OCI-LY3 (cell line): ENCODE results near the gene RASEF.

Source experiments
- H2AFZ ChIP-seq: fragments of 200-600, 300-600 bp; shearing (Covaris generic); 2 replicates; pipeline ENCODE4 v1.6.0; 2014; ENCODE audit warnings: antibody characterized with exemption, low read depth, low read length
- H3K27ac ChIP-seq: fragments of 200-600, 300-600 bp; sonication (generic); 2 replicates; pipeline ENCODE4 v1.5.1; 2014; ENCODE audit warnings: mild to moderate bottlenecking, low read length, moderate library complexity, mixed read lengths
- H3K27me3 ChIP-seq: fragments of 200-600, 300-600 bp; sonication (generic); 2 replicates; pipeline ENCODE4 v1.6.1; 2014; ENCODE audit warnings: low read depth, low read length, mixed read lengths
- H3K36me3 ChIP-seq: fragments of 200-600, 300-600 bp; sonication (generic); replicated peaks from 2 replicates; pipeline ENCODE3; 2014; ENCODE audit warnings: low read depth, low read length, mixed read lengths
- H3K4me1 ChIP-seq: fragments of 300-600, 200-600 bp; sonication (generic); 2 replicates; pipeline ENCODE4 v1.6.1; 2014; ENCODE audit warnings: low read length, mixed read lengths
- H3K4me2 ChIP-seq: fragments of 200-600, 300-600 bp; sonication (generic); 2 replicates; pipeline ENCODE4 v1.6.1; 2014; ENCODE audit warnings: low read length, mixed read lengths
- H3K4me3 ChIP-seq: fragments of 300-600, 200-600 bp; sonication (generic); 2 replicates; pipeline ENCODE4 v1.5.1; 2014; ENCODE audit warnings: antibody characterized with exemption, mild to moderate bottlenecking, low read length, moderate library complexity
- H3K79me2 ChIP-seq: fragments of 300-600, 200-600 bp; shearing (Covaris generic); 2 replicates; pipeline ENCODE4 v1.6.1; 2014; ENCODE audit warnings: mild to moderate bottlenecking, low read length, mixed read lengths
- H3K9ac ChIP-seq: fragments of 300-600, 200-600 bp; shearing (Covaris generic); 2 replicates; pipeline ENCODE4 v1.6.0; 2014; ENCODE audit warnings: mild to moderate bottlenecking, low read length, moderate library complexity
- H3K9me3 ChIP-seq: fragments of 200-600, 300-600 bp; shearing (Covaris generic); 2 replicates; pipeline ENCODE4 v1.6.1; 2014; ENCODE audit warnings: low read length, mixed read lengths; ENCODE audit not compliant: insufficient read depth
- H4K20me1 ChIP-seq: fragments of 200-600, 300-600 bp; sonication (generic); 2 replicates; pipeline ENCODE4 v1.6.1; 2016; ENCODE audit warnings: low read length, mixed read lengths; ENCODE audit not compliant: insufficient read depth
- CTCF ChIP-seq: fragments of 200-600, 300-600 bp; sonication (generic); IDR thresholded peaks from 2 replicates; pipeline ENCODE4 v1.5.1; 2014; ENCODE audit warnings: antibody characterized with exemption, low read length, low read depth
- EZH2phosphoT487 ChIP-seq: fragments of 200-600 bp; shearing (Covaris generic); IDR thresholded peaks from 2 replicates; pipeline ENCODE4 v1.6.1; 2018; ENCODE audit warnings: antibody characterized with exemption, mixed run types, low read depth

The RASEF gene

GRCh38 chr9:83043597-83043996 lies 19.3 kb downstream of the RASEF start:
- Histone ChIP-seq H3K36me3 (no peaks in the 10 kb centered on the region), H3K9me3 (no peaks in the 10 kb centered on the region; the same call in 1 of the 2 replicates), H3K79me2 (no peaks in the 10 kb centered on the region), H3K27ac (peak overlapping the region; percentile 61), H3K4me3 (peak overlapping the region; percentile 60), H3K4me2 (peak overlapping the region; percentile 83), H2AFZ (peak overlapping the region; percentile 0; the same call in 1 of the 2 replicates), H3K27me3 (peaks cover 26% of the 10 kb centered on the region), H4K20me1 (no peaks in the 10 kb centered on the region), H3K9ac (peak overlapping the region; percentile 27; the same call in 1 of the 2 replicates), H3K4me1 (peaks cover 37% of the 10 kb centered on the region)
- TF ChIP-seq EZH2phosphoT487 (no peak), CTCF (no peak)

GRCh38 chr9:83041771-83042170 lies 21.2 kb downstream of the RASEF start:
- Histone ChIP-seq H3K27me3 (peaks cover 18% of the 10 kb centered on the region), H4K20me1 (no peaks in the 10 kb centered on the region), H3K36me3 (no peaks in the 10 kb centered on the region), H3K27ac (no peak overlapping the region), H3K79me2 (no peaks in the 10 kb centered on the region), H3K4me3 (no peak overlapping the region), H3K4me2 (no peak overlapping the region), H3K4me1 (peaks cover 36% of the 10 kb centered on the region), H3K9me3 (no peaks in the 10 kb centered on the region; the same call in 1 of the 2 replicates), H3K9ac (no peak overlapping the region), H2AFZ (no peak overlapping the region)
- TF ChIP-seq EZH2phosphoT487 (no peak), CTCF (no peak)

- Histone ChIP-seq H2AFZ (no peak overlapping the region), H3K27me3 (no peaks in the 10 kb centered on the region), H4K20me1 (no peaks in the 10 kb centered on the region), H3K4me3 (no peak overlapping the region), H3K79me2 (no peaks in the 10 kb centered on the region), H3K9ac (no peak overlapping the region), H3K9me3 (no peaks in the 10 kb centered on the region; the same call in 1 of the 2 replicates), H3K4me1 (peaks cover 36% of the 10 kb centered on the region), H3K4me2 (no peak overlapping the region), H3K27ac (no peak overlapping the region), H3K36me3 (no peaks in the 10 kb centered on the region)
- TF ChIP-seq CTCF (no peak), EZH2phosphoT487 (no peak)
Observed at GRCh38 chr9:83039303-83039702, 23.6 kb downstream of the RASEF start.

GRCh38 chr9:83036043-83036442 lies 26.9 kb downstream of the RASEF start:
- no peaks in the 10 kb centered on the region for H4K20me1 ChIP-seq
- H3K4me2 ChIP-seq: no peak overlapping the region
- peaks cover 13% of the 10 kb centered on the region for H3K4me1 ChIP-seq
- no peaks in the 10 kb centered on the region for H3K27me3 ChIP-seq
- no peak overlapping the region for H3K27ac ChIP-seq
- no peak overlapping the region for H3K9ac ChIP-seq
- no peak overlapping the region for H2AFZ ChIP-seq
- no peak for TF ChIP-seq CTCF
- TF ChIP-seq EZH2phosphoT487: no peak
- H3K4me3 ChIP-seq: no peak overlapping the region
- no peaks in the 10 kb centered on the region for H3K36me3 ChIP-seq
- no peaks in the 10 kb centered on the region; the same call in 1 of the 2 replicates for H3K9me3 ChIP-seq
- H3K79me2 ChIP-seq: no peaks in the 10 kb centered on the region
